Stimulated activated CD8-positive, alpha-beta memory T cell treated with anti-CD3 and anti-CD28 coated beads, Interleukin-7, amount 100 ng/mL, for 48 hours (primary cell): ENCODE results near the gene RFX8.

Experiments used
- DNase-seq, 2 donors: peaks; one replicate each; pipeline ENCODE4 v3.0.0-alpha.2; 2020; ENCODE audit warnings: low read depth in 1 of 2; ENCODE audit errors: extremely low read depth in 1 of 2

RFX8 gene

GRCh38 chr2:101442667-101443061 lies 32.2 kb downstream of the RFX8 start:
- DNase-seq, result no peak

- DNase-seq, result no peak
These were observed 32.8 kb downstream of the RFX8 start for GRCh38 chr2:101442042-101442666.

GRCh38 chr2:101440127-101440738 lies 34.7 kb downstream of the RFX8 start:
- no peak for DNase-seq

DNA sequence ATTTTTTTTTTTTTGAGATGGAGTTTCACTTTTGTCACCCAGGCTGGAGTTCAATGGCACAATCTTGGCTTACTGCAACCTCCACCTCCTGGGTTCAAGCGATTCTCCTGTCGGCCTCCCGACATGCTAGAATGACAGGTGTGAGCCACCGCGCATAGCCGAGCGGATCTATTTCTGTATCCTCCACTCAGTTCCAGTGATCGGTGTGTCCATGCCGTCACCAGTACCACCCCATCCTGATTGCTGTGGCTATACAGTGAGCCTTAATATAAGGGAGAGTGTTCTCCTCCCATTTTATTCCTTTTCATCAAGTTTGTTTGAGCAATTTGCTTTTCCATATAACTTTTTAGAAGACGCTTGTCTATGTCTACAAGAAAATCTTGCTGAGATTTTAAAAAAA lies 35.2 kb downstream of the RFX8 start:
- no peak for DNase-seq

GRCh38 chr2:101438555-101438954 lies 36.4 kb downstream of the RFX8 start:
- DNase-seq, result peak in 1 of 2 donors; percentile 10

DNA sequence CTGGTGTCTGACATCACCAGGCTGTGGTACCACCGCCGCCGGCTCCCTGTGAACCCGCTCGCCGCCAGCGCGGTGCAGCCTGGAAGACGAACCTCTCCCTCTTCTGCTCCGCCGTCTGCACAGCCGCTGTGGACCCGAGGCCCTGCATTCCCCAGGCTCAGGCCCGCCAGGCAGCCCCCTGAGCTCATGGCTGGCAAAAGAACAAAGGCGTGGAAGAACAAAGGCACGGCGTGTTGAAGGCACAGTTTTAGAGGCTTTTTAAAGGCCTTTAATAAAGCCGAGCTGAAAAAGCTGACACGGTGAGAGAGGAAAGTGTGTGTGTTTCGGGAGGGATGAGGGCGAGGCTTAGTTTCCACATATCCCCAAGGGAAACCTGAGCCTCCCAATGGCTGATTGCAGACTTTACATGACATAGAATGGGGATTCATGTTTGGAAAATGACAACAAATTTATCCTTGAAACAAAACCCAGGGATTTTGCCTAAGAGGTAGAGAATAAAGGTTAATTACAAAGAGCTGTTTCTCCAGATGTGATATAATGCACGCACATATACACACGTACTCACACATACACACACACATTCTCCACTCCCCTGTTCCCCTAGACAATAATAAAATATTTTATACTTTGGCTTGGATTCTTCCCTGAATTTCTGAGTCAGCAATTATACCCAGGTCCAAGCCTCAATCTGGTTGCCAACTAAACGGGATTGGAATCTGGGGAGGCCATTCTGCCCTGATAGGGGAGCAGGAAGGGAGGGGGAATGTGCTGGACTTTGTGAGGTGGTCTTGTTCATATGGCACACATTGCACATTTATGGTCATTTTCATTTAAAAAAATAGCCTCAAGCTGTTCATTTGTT lies 39.7 kb downstream of the RFX8 start:
- DNase-seq, result no peak

DNA sequence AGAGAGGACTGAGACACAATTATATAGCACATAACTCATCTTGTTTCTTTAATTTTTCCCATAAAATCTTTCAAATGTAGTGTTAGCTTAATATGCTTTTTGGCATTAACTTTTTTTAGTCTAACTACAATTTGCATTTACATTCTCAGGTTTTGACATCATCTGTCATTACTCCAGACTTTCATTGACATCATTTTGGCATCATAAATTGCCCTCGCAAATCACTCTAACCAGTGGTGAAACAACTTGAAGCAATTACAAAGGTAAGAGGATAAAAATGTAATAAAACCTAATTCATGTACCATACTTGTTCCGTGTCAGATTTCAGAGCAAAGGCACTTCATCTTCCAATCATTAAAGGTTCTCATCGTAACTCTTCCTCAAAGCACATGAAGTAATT lies 41.4 kb downstream of the RFX8 start:
- no peak for DNase-seq

DNA sequence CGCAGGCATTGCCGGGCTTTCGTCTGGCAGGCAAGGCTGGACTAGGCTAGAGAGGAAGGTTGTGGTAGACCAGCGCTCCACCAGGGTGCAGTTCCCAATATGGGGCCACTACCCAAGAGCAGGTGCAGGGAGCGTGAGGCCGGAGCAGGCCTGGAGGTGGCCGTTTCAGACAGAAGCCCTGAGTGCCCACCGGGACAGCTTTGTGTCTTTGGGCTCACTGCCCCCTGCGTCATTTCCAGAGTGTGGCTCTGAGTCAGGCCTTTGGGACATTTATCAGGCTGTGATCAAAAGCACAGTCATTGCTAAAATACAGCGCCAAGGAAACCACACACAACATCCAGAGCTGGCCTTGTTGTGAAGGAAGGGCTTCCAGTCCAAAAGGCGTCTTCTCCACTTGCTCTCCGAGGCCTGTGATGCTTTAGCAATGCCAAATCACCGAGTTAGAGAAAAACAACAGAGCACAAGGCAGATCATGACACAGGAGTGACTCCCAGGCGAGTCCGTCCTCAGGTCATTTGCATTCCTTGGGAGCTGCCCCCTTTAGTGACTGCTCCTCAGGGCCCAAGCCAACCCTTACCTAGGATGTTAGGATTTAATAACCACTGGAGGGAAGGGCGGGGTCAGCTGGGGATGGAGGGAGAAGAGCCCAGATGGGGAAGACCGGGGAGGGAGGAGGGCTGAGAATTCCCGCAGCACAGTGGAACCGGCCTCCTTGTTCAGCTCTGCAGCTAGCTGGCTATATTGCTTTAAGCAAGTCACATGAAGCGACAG lies 42.3 kb downstream of the RFX8 start:
- no peak for DNase-seq

- no peak for DNase-seq
These were observed 43.4 kb downstream of the RFX8 start for GRCh38 chr2:101431486-101431885.

- no peak for DNase-seq
These were observed 44.8 kb downstream of the RFX8 start for GRCh38 chr2:101430156-101430555.

- DNase-seq, result no peak
These were observed 45.5 kb downstream of the RFX8 start for GRCh38 chr2:101429453-101429852.

DNA sequence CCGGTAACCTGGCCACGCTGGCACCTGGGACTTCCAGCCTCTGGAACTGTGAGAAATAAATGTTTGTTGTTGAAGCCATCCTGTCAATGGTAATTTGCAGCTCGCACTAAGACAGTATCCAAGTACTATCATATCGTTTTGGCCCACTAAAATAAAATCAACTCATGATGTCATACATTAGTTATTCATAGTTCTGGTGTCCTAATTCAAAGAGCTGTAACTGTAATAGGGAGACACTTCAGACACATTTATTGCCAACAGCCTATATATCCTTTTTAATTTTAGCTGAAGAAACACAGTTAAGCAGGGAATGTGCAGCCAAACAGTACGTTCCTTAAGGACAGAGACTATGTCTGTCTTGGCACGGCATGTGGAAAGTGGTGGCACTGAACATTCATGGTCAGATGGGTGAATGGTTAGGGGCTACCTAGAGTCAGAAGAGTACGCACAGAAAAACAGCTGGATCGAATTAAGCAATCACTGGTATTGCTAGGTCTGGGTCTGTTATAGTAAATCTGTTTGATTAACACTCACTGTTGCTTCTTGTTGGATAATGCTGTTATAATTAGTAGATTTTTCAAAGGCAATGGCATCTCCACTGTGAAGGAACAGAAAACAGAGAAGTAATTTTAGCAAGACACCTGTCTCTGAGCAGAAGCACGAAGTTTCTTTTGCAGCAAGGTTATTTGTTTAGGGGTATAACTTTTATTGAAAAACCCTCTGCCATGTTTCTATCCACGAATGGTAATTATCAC lies 46.3 kb downstream of the RFX8 start:
- DNase-seq, result no peak

GRCh38 chr2:101427743-101428142 lies 47.2 kb downstream of the RFX8 start:
- DNase-seq, result no peak

DNA sequence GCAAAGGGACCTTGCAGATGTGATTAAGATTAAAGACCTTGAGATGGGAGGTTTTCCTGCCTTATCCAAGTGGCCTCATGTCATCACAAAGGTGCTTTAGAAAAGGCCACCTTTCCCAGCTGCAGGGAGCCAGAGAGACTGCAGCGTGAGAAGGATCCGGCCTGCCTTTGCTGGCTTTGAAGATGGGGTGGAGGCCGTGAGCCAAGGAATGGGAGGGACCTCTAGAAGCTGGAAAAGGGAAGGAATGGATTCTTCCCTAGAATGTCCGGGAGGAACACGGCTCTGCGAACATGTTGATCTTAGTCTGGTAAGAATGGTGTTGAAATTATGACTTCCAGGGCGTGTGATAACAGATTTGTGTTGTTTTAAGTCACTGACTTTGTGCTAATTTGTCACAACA lies 47.7 kb downstream of the RFX8 start:
- no peak for DNase-seq

DNA sequence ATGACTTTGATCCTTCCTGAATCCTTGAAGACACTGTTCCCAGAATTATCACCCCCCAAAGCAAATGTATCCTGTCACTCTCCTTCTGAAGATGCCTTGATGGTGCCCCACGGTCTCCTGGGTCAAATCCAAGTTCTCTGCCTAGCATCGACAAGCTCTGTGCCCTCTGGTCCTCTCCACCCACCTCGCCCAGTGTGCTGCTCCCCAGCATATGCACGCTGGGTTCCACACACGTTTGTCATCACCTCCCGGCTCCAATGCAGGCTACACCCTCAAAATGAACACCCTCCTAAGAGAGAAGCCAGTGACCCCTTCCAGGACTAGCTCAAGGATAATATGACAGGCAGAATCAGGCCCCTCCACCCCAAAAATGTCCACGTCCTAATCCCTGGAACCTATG lies 48.1 kb downstream of the RFX8 start:
- no peak for DNase-seq

GRCh38 chr2:101420623-101421022 lies 54.3 kb downstream of the RFX8 start:
- DNase-seq, result no peak

DNA sequence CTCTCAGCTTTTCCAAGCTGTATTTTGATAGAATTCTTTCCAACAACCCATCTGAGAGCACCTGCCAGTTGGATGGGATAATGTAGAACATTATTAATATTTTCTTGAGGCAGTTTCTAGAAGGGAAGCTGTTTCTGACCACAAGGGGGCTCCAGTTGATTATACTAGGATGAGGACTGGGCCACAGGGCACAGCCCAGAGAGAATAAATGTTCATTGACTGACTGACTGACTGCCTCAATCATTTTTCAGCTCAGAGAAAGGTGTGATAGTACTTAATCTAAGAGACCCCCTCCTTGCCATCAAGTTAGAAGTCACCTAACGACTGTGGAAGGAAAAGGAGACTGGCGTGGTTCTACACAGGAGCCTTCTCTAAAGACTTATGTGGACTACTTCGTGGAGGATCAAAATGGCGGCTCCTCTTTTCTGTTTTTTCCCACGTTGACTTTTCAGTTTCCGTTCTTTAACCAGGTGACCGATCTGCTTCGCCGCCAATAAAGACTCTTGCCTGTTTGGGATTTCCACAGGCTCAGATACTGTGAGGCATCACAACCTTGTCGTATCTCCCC lies 55.7 kb downstream of the RFX8 start:
- peak in 1 of 2 donors; percentile 37 for DNase-seq

DNA sequence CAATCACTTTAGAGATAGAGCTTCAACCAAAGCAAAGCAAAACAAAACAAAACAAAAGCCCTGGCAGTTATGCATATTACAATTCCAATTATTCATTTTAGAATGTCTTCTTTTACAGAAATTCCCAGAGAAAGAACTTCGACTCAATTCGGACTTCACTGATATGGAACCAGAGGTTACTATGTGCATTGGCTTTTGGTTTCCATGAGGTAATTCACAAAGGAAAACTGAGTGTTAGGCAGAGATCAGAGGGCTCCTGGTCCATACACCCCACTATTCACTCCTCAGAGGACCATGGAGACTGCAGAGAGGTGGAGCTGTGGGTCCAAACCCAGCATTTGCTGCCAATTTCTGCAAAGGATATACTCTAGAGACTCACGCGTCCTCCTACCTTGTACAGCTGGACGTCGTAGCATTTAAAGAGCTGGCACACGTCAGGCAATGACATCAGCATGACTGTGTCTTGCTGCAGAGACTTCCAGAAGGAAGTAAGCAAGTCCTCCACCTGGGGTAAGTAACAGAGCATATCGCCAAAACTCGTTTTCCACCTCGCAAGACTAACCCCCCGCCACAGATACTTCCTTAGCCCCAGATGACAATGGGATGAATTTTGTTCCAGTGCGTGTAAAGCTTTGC lies 56.3 kb downstream of the RFX8 start:
- DNase-seq, result no peak

DNA sequence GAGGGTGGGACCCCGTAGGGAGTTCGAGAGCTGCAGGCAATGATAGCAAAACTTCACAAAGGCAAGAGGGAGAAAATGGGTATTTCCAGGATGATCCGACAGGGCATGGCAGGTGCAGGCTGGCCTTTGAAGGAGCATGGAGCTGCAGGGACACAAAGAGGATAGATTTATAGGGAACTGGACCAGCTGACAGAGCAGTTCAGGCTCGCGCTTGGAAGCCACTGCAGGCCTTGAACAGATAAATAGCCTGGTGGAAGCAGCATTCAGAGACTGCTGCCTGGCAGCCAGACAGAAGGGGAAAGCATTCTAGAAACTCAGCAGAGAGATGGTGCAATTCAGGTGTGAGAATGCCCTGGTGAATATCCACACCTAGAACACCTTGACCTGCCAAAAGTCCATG lies 58.3 kb downstream of the RFX8 start:
- DNase-seq, result no peak

DNA sequence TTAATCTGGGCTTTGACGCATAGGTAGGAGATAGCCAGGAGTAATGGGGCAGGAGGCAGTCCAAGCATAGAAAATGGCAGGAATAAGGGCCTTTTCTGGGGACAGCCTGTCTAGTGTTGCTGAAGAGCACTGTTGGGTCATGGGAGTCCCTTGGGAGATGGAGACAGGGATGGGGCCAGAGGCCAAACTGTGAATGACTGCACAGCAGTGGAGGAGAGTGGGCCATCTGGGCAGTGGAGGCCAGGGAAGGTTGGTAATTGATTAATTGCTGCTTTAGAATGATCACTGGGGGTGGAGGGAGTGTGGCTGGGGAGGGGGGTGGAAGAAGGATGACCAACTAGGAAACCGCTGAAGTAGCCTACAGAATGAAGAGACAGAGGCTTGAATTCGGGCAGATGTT lies 59.0 kb downstream of the RFX8 start:
- no peak for DNase-seq
